HG03521 (cell line): Measurements from ENCODE around the gene CALN1.
"Not testable (repeated sequence)": the region's sequence is repeated elsewhere in the genome, so short reads cannot be mapped to it uniquely, and the experiment has no call there.

Experiments used
- ATAC-seq: cut with Tn5 transposase; IDR thresholded peaks from one replicate; pipeline ENCODE4 v1.9.1; 2021; ENCODE audit warnings: mild to moderate bottlenecking, moderate library complexity; ENCODE audit not compliant: unreplicated experiment

CALN1 gene

DNA sequence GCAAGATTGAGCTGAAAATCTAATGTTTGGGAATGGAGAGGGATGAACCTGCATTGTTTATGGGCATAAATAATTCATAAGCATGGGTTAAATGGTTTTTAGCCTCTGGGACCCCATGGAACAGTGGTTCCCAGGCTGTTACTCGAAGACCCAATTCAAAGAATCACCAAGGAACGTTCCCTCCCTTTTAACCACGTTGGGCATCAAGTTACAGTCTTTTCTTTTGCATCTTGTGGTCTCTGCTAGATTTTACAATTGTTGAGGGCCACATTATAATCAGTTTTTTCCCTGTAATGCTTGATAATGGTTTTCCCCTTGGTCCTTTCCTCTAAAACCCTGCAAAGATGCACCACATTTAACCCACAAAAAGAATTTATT lies 2.5 kb downstream of the CALN1 start:
- no peak for ATAC-seq

DNA sequence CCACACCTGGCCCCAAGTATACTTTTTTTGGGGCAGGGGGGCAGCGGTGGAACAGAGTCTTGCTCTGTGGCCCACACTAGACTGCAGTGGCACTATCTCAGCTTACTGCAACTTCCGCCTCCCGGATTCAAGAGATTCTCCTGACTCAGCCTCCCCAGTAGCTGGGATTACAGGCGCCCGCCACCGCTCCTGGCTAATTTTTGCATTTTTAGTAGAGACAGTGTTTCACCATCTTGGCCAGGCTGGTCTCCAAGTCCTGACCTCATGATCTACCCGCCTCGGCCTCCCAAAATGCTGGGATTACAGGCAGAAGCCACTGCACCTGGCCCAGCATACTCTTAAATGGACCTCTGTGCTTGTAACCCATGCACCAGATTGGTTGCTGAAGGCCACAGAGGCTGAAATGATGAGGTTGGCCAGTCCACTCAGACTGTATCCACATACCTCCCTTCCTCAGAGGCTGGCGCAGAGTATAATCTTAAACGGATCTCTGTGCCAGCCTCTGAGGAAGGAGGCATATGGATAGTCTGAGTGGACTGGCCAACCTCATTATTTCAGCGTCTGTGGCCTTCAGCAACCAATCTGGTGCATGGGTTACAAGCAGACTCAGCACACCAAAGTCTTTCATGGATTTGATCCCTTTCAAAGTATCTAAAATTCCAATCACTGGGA lies 3.0 kb downstream of the CALN1 start:
- no peak for ATAC-seq

DNA sequence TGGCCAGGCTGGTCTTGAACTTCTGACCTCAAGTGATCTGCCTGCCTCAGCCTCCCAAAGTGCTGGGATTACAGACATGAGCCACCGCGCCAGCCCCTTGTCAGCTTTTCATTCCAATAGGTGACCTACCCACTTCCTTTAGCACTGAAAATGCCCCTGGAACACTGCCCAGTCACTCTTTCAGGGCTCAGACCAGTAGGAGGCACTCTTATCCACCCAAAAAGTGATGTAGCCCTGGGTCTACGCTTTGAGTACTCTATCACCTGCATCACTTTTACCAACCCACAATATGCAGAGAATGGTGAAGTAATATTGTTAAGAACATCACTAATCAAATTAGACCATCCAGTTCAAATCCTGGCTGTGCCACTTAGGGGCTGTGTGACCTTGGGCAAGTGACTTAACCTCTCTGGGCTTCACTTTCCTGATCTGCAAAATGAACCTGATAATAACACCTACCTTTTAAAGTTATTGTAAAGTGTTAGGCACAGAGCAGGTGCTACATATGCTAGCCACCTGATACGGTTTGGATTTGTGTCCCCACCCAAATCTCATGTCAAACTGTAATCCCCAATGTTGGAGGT lies 5.2 kb downstream of the CALN1 start:
- ATAC-seq: no peak

DNA sequence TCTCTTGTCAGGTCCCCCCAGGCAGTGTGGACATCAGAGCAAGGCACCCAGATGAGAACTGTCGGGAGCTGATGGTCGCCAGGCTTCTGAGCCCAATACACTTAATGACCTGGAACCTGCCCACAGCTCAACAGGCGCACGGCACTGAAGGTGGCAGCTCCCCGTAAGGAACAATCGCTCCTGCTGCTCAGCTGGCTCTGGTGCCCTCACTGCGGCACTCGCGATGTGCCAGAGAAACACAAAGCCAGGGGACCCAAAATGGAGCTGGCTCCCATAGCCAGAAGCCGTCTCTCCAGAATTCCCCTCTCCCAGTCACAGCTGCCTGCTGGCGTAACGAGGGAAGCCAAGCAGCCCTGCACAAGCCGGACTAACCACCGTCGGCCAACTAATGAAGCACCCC lies 6.3 kb downstream of the CALN1 start:
- ATAC-seq: no peak

DNA sequence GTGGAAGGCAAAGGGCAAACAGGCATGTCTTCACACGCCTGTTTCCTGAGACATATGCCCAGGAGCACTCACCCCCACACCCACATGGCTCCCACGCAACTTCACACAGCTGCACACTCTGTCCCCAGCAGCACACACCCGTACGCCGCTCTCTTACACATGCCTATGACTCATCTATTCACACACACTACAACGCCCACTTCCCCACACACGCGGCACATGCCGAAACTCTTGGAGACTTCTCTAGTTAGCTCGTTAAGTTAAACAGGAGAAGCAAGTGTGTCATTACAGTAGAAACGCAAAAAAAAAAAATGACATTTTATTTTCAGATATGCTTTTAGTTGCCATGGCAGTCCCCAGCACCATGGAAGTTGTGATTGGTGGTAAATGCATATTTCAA lies 6.7 kb downstream of the CALN1 start:
- ATAC-seq: no peak

DNA sequence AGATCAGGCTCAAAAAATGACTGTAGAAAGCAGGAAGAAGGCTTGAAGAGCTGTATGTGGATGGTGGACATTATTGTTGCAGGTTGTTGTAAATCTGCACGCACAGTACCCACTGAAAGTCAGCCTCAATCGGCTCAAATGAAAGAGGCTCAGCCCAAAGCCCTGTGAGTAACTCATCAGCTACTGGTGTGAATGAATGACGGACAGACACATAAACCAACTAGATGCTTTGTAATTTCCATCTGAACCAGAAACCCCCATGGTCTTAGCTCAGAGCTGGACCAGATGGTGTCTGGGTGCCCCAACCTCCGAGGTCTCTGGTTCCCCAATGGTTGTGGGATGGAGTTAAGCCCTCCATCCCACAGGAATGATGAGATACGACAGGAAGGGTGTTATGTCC lies 7.4 kb downstream of the CALN1 start:
- ATAC-seq: no peak

DNA sequence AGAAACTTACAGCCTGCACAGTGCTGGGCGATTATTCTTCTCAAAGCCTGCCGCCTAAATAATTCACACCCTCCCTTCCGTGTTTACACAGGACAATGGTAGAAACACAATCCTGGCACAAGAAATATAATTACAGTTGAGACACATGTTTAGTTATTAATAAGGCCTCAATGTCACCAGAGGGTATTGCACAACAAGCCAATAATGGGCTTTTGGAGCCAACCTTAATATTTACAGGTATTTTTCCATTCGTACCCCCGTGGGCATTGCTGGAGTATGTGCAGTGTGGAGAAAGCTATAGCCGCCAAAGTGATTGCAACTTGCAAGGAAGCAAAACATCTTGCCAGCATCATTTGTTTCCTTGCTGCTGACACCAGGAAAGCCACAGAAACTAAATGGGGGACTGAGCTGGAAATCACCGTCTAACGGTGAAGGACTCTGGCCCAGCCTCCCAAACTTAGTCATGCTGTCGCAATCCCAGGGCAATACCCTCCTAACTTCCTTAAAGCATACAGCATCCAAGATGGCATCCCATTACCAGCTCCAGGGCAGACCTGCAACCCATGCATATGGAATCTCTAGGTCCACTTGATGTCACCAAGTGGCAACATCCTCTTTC lies 8.6 kb downstream of the CALN1 start:
- no peak for ATAC-seq

DNA sequence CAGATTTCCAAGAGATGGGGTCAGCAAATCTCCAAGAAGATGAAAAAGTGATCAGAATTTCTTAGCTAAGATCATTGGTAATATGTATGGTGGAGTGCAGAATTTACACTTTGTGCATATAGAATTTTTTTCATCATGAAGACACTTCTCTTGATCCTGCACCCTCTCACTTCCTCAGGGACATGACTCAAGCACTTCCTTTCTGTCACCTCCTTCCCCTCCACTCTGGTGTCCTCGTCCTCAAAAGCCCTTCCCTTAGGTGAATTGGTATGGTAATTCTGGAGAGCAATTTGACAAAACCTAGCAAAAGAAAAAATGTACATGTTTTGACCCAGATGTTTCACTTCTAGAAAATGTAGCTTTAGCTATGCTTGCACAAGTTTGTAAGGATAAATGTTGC lies 18.1 kb downstream of the CALN1 start:
- ATAC-seq: no peak

DNA sequence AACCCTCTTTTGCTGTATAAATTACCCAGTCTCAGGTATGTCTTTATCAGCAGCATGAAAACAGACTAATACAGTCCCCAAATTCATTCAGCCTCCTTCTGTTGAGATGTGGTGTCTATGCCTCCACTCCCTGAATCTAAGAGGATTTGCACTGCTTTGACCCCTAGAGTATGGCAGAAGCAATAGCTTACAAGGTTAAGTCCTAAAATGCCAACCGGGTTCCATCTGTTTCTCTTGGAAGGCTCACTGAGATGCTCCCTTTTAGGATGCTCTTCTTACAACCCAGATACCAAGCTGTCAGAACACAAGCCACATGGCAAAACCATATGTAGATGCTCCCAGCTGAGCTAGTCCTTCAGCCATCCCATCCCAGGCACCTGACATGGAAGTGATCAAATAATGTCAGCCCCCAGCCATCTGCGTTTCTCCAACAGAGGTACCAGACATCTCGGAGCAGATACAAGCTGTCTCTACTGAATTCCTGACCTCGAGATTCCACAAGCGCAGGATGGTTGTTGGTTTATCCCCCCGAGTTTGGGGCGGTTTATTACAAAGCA lies 20.2 kb downstream of the CALN1 start:
- ATAC-seq: no peak

DNA sequence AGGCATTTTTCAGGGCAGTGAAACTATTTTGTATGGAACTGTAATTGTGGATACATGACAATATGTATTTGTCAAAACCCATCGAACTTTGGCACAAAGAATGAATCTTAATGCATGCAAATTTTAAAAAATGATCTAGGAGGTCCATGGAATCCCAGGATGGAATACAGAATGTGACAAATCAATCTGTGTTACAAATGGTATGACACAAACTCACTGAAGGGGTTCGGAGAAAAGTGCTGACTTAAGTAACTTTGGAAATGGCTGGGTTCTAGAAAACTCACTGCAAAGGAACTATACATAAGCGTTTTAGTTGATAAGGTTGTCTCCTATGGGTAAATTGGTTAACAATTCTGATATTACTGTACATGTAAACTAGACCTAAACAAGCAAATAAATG lies 26.0 kb downstream of the CALN1 start:
- no peak for ATAC-seq

DNA sequence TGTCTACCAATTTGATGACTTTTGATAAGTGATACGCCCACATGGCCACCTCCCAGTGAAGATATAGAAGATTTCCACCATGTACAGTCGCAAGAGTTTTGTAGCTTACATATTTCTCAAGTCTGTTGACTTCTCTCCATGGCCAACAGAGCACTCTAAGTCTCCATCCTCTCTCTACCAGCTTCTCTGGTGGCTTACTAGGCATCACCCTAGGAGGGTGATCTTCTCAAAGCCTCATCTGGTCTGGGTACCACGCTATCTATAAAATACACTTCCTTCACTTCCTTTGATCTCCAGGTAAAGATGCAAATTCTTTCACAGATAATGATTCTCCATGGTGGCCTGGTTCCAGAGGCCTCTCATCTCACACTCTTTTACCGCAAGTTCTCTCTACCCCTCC lies 49.9 kb downstream of the CALN1 start:
- no peak for ATAC-seq

DNA sequence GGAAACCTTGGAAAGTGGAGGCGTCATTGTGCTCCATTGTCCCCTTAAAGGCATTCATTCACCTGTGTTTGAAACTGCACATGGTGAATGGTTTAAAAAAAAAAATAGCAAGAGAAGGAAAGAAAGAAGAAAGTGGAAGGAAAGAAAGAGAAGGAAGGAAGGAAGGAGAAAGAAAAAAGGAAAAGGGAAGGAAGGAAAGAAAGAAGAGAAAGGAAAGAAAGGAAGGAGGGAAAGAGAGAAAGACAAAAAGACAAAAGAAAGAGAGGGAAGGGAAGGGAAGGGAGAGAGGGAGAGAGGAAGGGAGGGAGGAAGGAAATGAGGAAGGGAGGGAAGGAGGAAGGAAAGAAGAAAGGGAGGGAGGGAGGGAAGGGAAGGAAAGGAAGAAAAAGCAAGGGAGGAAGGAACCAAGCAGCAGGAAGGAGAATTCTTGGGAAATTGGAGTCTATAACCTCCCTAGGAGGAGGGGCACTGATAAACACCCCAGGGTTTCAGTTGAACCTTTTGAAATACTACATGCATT lies 66.9 kb downstream of the CALN1 start:
- no peak for ATAC-seq

DNA sequence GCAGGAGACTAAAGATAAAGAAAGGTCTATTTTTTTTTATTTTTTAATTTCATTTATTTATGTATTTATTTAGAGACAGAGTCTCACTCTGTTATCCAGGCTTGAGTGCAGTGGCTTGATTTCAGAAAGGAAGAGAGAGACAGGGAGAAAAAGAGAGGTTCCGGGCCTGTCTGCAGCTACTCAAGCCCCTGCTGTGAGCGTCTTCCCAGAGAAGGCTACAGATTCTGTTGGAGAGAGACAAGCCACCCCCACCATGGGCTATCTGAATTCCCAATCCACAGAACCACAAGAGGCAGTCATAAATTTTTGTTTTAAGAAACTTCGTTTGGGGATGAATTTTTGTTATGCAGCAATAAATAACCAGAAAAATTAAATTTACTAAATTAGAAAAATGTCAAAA lies 68.1 kb downstream of the CALN1 start:
- ATAC-seq: no peak

DNA sequence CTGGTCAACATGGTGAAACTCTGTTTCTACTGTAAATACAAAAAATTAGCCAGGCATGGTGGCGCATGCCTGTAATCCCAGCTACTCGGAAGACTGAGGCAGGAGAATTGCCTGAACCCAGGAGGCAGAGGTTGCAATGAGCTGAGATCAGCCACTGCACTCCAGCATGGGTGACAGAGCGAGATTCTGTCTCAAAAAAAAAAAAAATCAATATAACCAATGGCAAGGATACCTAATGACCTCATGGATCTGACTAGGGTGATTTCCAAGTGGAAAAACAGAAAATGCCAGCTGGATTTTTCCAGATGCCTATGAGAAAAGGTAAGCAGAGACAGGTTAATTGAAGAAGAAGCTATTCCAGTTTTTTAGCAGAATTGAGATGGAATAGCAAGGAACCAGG lies 68.8 kb downstream of the CALN1 start:
- not testable (repeated sequence) for ATAC-seq

DNA sequence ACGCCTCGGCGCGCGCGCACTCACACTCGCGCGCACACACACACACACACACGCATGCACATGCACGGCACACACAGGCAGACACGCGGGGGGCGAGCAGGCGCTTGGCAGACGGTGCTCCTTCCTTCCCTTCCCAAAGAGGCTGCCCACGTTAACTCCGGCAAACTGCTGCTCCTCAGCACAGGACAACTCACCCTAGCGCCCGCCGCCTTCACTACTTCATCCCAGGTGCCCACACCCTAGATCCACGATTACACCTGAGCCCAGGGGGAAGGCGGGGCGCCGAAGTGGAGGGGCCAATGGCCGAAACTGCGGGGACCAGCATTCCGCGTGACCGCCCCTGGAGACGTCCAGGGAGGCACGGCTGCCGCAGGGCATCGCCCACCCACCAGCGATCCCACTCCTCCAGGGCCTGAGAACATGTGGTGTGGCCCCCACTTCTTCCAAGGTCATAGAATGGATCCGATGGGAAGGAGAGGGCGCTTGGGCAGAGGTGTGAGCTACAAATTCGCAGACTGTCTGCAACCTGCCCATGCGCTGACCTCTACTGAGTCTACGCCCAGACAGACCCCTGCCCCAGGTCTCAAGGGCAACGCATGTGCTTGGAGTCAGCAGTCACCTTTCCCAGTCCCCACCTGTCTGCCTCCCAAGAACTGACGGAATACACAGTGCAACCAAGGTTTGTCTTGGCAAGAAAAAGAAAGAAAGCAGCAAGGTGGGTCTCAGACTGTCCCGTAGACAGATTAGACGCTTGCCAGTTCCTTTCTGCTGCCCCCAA lies 74.6 kb downstream of the CALN1 start:
- no peak for ATAC-seq

DNA sequence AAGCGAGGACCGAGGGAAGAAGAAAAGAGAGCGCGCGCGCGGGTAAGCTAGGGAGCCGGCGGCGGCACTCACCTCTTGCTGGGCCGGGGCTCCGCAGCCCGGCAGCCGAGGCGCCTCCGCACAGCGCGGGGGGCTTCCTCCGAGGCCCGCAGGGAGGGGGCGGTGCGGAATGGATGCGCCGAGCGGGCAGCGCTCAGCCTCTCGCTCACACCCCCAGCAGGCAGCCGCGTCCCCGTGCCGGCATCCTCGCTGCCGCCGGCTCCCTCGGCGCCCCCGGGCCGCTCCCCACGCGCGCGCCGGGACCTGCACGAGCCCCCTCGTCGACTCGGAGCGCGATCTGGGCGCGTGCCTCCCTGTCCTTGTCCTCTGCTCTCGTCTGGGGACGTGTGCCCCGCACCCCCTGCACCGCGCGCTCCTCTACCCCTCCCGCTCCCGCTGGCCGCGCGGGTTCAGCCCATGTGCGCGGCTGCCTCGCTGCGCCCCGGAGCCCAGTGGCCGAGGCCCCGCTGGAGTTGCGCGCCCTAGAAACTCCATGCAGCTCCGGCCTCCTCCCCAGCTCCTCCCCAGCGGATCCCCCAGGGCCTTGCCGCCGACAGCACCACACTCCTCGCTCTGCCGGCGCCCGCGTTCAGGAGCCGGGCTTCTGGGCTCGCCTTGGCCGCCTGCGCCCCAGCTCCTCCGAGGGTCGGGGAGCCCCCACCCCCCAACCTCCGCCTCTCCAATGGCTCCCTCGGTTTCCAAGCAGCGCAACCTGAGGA lies 75.3 kb downstream of the CALN1 start:
- ATAC-seq: no peak

DNA sequence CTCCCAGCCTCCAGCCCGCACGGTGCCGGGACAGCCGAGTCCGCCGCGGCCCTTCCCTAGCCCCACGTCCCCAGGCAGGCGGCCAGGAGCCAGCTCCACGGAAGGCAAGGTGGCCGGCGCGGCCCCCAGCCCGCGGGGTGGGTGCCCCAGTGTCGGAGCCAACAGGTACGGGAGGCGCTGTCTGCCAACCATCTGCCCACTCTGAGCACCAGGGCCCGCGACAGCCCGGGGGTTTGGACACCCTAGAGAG lies 75.8 kb downstream of the CALN1 start:
- no peak for ATAC-seq

DNA sequence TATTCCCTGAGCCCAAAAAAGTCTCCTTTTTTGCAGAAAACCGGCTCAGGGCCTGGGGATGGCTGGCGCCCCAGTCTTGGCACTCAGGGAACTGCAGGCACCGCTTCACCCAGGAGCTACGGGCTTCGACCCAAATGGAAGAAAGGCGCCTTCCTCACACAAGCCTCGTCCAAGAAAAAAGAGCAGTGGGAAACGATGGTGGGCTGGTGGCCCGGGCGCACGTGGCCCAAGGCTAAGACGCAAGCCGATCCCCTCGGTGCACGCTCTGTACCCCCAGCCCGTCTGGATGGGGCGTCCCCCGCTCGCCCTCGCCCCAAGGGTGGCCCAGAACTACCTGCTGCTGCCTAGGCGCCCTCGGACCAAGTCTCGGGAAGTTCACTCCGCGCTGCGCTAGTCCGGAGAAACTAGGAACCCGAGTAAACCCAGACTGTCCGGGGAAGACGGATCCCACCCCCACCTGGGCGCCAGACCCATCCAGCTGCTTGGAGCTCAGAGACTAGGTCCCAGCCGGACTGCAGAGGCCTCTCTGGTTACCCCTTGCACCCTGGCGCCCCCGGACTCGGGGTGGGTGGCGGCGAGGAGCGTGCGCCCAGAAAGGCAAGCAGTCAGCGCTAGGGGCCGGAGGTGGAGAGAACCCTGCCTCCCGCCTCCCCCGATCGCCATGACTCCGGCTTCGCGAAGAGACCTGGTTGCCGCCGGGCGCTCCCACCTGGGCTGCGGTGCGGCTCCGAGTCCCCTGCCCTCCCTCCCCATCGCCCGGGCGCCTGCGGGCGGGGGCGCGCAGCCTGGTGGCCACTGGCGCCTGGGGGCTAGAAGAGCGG lies 76.4 kb downstream of the CALN1 start:
- no peak for ATAC-seq

DNA sequence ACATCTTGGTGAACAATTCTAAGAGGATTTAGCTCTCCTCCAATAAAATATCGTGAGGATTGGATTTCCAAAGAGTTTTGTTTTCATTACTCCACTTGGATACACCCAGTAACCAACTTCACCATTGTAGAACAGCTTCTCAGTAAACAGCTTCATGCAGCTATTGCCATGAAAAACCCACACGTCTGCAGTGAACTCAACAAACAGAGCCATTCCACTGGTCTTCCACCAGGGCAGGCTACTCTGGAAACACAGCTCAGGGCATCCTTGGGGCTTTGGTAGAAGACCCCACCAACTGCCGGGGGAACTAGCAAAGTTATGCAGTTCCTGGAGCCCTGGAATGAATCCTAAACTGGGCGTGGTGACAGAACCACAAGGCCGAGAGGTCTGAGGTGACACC lies 77.4 kb downstream of the CALN1 start:
- no peak for ATAC-seq

DNA sequence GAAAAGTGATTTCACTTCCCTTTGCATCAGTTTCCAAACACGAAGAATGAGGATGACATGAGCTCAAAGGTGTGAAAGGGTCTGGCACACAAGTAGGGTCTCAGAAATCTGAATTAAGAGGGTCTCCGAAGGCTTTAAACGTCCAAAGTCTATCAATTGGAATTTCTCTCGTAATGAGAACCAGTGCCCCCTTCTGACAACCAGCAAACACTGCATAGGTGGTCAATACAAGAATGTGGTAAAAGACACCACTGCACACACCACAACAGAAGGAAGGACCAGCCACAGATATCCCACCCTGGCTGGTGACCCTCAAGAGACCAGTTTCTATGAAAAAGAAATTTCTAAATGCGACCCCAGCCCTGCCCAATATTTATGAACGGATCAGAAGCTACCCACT lies 78.1 kb downstream of the CALN1 start:
- ATAC-seq: no peak
